Endothelial cell of umbilical vein (primary cell): ENCODE data around the gene KRTAP29-1. TPM values are rescaled to one million over a fixed set of nuclear protein-coding genes. Genes with fewer than 3 reads are reported as not detected.

Experiments used
- BruUV-seq: library from RNA; stranded (reverse); fragments of 400-500 nt; replicated peaks from 2 replicates; lab custom pipeline; 2021; lab: Mats Ljungman, UMichigan
- CTCF ChIA-PET: fragments of 300-600, 350-600 bp; sonication (Branson Sonifier 250); formaldehyde crosslinking; loops from one replicate; lab custom pipeline; 2021; ENCODE audit warnings: antibody characterized with exemption, inconsistent platforms; lab: Charles Lee
- POLR2A ChIA-PET: fragments of 300-600, 350-600 bp; sonication (Branson Sonifier 250); formaldehyde crosslinking; loops from one replicate; lab custom pipeline; 2021; ENCODE audit warnings: antibody characterized with exemption, inconsistent platforms; lab: Charles Lee
- DNase-seq: peaks from one replicate; pipeline ENCODE4 v3.0.0-alpha.2; 2011; ENCODE audit warnings: low read depth, low spot score
- FAIRE-seq: peaks from 2 replicates; lab custom pipeline; 2011; peaks lifted over from hg19 to GRCh38; lab: Jason Lieb, UNC
- H2AFZ ChIP-seq: 2 replicates; pipeline ENCODE4 v1.6.0; 2012; ENCODE audit warnings: low read depth, low read length, control low read depth, inconsistent platforms
- H3K27ac ChIP-seq: 2 replicates; pipeline ENCODE4 v1.5.1; 2011; ENCODE audit warnings: low read depth, mild to moderate bottlenecking, control low read depth, low read length, moderate library complexity; ENCODE audit not compliant: insufficient read depth
- H3K27me3 ChIP-seq, 2 experiments: 2 replicates each; pipeline versions ENCODE4 v1.6.0 to v1.6.1; 2011; ENCODE audit warnings: low read length in 2 of 2, mixed read lengths in 1 of 2; ENCODE audit not compliant: control insufficient read depth in 2 of 2, insufficient read depth in 2 of 2
- H3K36me3 ChIP-seq, 2 experiments: 2 replicates in 1 of 2; 3 replicates in 1 of 2; pipeline ENCODE4 v1.5.1; 2011; ENCODE audit warnings: low read length in 2 of 2, mild to moderate bottlenecking in 1 of 2, moderate library complexity in 1 of 2; ENCODE audit not compliant: control insufficient read depth in 2 of 2, insufficient read depth in 2 of 2; ENCODE audit errors: extremely low read depth in 1 of 2
- H3K4me1 ChIP-seq: 3 replicates; pipeline ENCODE4 v1.5.1; 2011; ENCODE audit warnings: mild to moderate bottlenecking, low read length; ENCODE audit not compliant: control insufficient read depth, insufficient read depth; ENCODE audit errors: extremely low read depth
- H3K4me2 ChIP-seq: 2 replicates; pipeline ENCODE4 v1.6.1; 2011; ENCODE audit warnings: low read length, control low read depth, mixed read lengths; ENCODE audit not compliant: insufficient read depth
- H3K4me3 ChIP-seq, 3 experiments: fragments of 200-600 bp in 1 of 3; sonication (generic), shearing (Covaris generic) in 1 of 3; replicated peaks in 1 of 3; 2 replicates each; pipeline ENCODE4 v1.5.1; 2011 to 2016; ENCODE audit warnings: control low read depth in 3 of 3, low read length in 3 of 3, mild to moderate bottlenecking in 2 of 3, inconsistent platforms in 1 of 3, low read depth in 1 of 3, moderate library complexity in 1 of 3; ENCODE audit not compliant: insufficient read depth in 1 of 3
- H3K79me2 ChIP-seq: 2 replicates; pipeline ENCODE4 v1.6.0; 2012; ENCODE audit warnings: low read length, inconsistent platforms; ENCODE audit not compliant: control insufficient read depth, insufficient read depth
- H3K9ac ChIP-seq: replicated peaks from 2 replicates; pipeline ENCODE3; 2011; ENCODE audit warnings: low read length, control low read depth; ENCODE audit not compliant: insufficient read depth; ENCODE audit errors: extremely low read depth
- H3K9me1 ChIP-seq: replicated peaks from 3 replicates; pipeline ENCODE4 v1.6.0; 2011; ENCODE audit warnings: mild to moderate bottlenecking, low read length; ENCODE audit not compliant: control insufficient read depth, insufficient read depth; ENCODE audit errors: extremely low read depth
- H3K9me3 ChIP-seq: replicated peaks from 2 replicates; pipeline ENCODE4 v1.5.1; 2012; ENCODE audit warnings: low read length, inconsistent platforms; ENCODE audit not compliant: control insufficient read depth, insufficient read depth
- H4K20me1 ChIP-seq: replicated peaks from 2 replicates; pipeline ENCODE3; 2011; ENCODE audit warnings: mild to moderate bottlenecking, low read length; ENCODE audit not compliant: control insufficient read depth, insufficient read depth; ENCODE audit errors: extremely low read depth
- CTCF ChIP-seq, 2 donors: IDR thresholded peaks; 1 replicate in 1 of 2; 2 replicates in 1 of 2; pipeline ENCODE4 v1.5.1; 2011; ENCODE audit warnings: low read length in 2 of 2, mild to moderate bottlenecking in 2 of 2, moderate library complexity in 2 of 2, control low read depth in 1 of 2, inconsistent platforms in 1 of 2, low read depth in 1 of 2; ENCODE audit not compliant: insufficient read depth in 1 of 2; ENCODE audit errors: extremely low read depth in 1 of 2
- EZH2 ChIP-seq: IDR thresholded peaks from 2 replicates; pipeline ENCODE4 v1.6.1; 2012; ENCODE audit warnings: borderline replicate concordance, low read depth, mild to moderate bottlenecking, moderate library complexity, low read length, inconsistent platforms; ENCODE audit not compliant: severe bottlenecking
- FOS ChIP-seq: IDR thresholded peaks from 2 replicates; pipeline ENCODE4 v1.6.1; 2011; ENCODE audit warnings: mild to moderate bottlenecking, low read length, moderate library complexity, borderline replicate concordance; ENCODE audit not compliant: insufficient read depth
- GATA2 ChIP-seq: IDR thresholded peaks from 2 replicates; pipeline ENCODE4 v1.7.0; 2011; ENCODE audit warnings: low read depth, mild to moderate bottlenecking, moderate library complexity, mixed read lengths, low read length; ENCODE audit not compliant: insufficient read length, insufficient read depth
- JUN ChIP-seq: IDR thresholded peaks from 2 replicates; pipeline ENCODE4 v1.6.1; 2011; ENCODE audit warnings: borderline replicate concordance, low read depth; ENCODE audit not compliant: insufficient read length, insufficient read depth
- MYC ChIP-seq: IDR thresholded peaks from one replicate; pipeline ENCODE4 v1.6.1; 2011; ENCODE audit warnings: mild to moderate bottlenecking, low read depth, low read length
- POLR2A ChIP-seq: IDR thresholded peaks from 2 replicates; pipeline ENCODE4 v1.6.1; 2012; ENCODE audit warnings: low read depth, mild to moderate bottlenecking, control low read depth, low read length
- POLR2AphosphoS5 ChIP-seq: IDR thresholded peaks from 2 replicates; pipeline ENCODE4 v1.6.1; 2012; ENCODE audit warnings: low read depth, mild to moderate bottlenecking, control low read depth, low read length, moderate library complexity; ENCODE audit not compliant: insufficient read depth
- dilution Hi-C: fragments of 300-500 bp; cut with MboI; formaldehyde crosslinking; loops from one replicate; pipeline ENCODE4 v1.15.0; 2019; ENCODE audit warnings: low sequenced_read_pairs; ENCODE audit not compliant: extremely low pct_ligation_motif_present
- intact Hi-C: fragments of 100-400 bp; cut with micrococcal nuclease; formaldehyde crosslinking; loops from one replicate; pipeline ENCODE4 v1.10.0; 2022
- polyA plus RNA-seq, 4 experiments: library from polyadenylated mRNA; depleted of rRNA in 3 of 4; stranded (reverse) in 3 of 4; unstranded in 1 of 4; fragments of >200 nt; gene quantifications; 2 replicates each; pipeline versions ENCODE4 v1.2.1 to v1.2.3, GENCODE V29; 2011 to 2012; ENCODE audit warnings: missing spikeins in 1 of 4
- total RNA-seq: library from RNA; stranded (reverse); gene quantifications from 2 replicates; pipeline ENCODE4 v1.2.3, GENCODE V29; 2021
- TF ChIP-seq, protein P1 (sequence below): IDR thresholded peaks from 2 replicates; pipeline ENCODE4 v1.6.1; 2011; ENCODE audit not compliant: insufficient read depth, insufficient read length

Gene KRTAP29-1
- total and polyA plus RNA-seq, 2 donors (not counting 3 experiments of a cell fraction or from before 2014, with no cell fraction given), result not detected

- Histone ChIP-seq H3K27ac (no peak overlapping the region), H3K79me2 (no peaks in the 10 kb centered on the region), H3K36me3 (no peaks in the 10 kb centered on the region), H3K4me3 (no peak overlapping the region), H3K4me2 (no peak overlapping the region), H2AFZ (no peak overlapping the region), H4K20me1 (no peaks in the 10 kb centered on the region), H3K9ac (no peak overlapping the region), H3K9me3 (no peaks in the 10 kb centered on the region), H3K27me3 (no peaks in the 10 kb centered on the region), H3K4me1 (no peaks in the 10 kb centered on the region), H3K9me1 (no peaks in the 10 kb centered on the region)
- dilution Hi-C loops, result no loop called here
- BruUV-seq, result no TSS peak
- FAIRE-seq, result no peak
- ChIA-PET POLR2A (no interaction called here), CTCF (interaction anchor here (0.6 to 1.0 kb wide), 2 partner anchors 290 to 364 kb away, joined by 3 read pairs; no protein-coding TSS in a partner anchor)
- intact Hi-C loops, result no loop called here
- DNase-seq, result no peak
- TF ChIP-seq POLR2A, result no peak
Measured at GRCh38 chr17:41301204-41301790, 1.4 kb downstream of the KRTAP29-1 start.

GRCh38 chr17:41298458-41299135, 4.1 kb downstream of the KRTAP29-1 start:
- Histone ChIP-seq H3K4me1 (no peaks in the 10 kb centered on the region), H2AFZ (no peak overlapping the region), H3K36me3 (no peaks in the 10 kb centered on the region), H3K27me3 (no peaks in the 10 kb centered on the region), H3K9ac (no peak overlapping the region), H3K9me1 (no peaks in the 10 kb centered on the region), H3K79me2 (no peaks in the 10 kb centered on the region), H3K9me3 (no peaks in the 10 kb centered on the region), H3K4me3 (no peak overlapping the region), H3K4me2 (no peak overlapping the region), H4K20me1 (no peaks in the 10 kb centered on the region), H3K27ac (no peak overlapping the region)
- FAIRE-seq, result no peak
- TF ChIP-seq EZH2, result no peak
- TF ChIP-seq MYC, result no peak
- TF ChIP-seq, protein P1, sequence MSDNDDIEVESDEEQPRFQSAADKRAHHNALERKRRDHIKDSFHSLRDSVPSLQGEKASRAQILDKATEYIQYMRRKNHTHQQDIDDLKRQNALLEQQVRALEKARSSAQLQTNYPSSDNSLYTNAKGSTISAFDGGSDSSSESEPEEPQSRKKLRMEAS, result no peak
- TF ChIP-seq GATA2, result no peak
- no peak for TF ChIP-seq POLR2A
- no peak for TF ChIP-seq CTCF (IDR thresholded peaks at IDR 0.05; ENCODE audit: extremely low read depth in 1 of 2, insufficient read depth in 1 of 2, low read depth in 1 of 2, low read length in 2 of 2)
- no peak for TF ChIP-seq FOS
- TF ChIP-seq POLR2AphosphoS5, result no peak
- no peak for TF ChIP-seq JUN
- dilution Hi-C loops (no loop called here), intact Hi-C loops (no loop called here)
- ChIA-PET POLR2A (no interaction called here), CTCF (no interaction called here)
- no peak for DNase-seq
- BruUV-seq, result no TSS peak
